Non-pigmented ciliary epithelial cell (primary cell): ENCODE results near the gene RABEP1.
A peak's percentile ranks its signal among the peaks of the same experiment; 100 is the strongest.
"Not testable (repeated sequence)": the region's sequence is repeated elsewhere in the genome, so short reads cannot be mapped to it uniquely, and the experiment has no call there.

Experiments used
- DNase-seq: peaks from one replicate; pipeline ENCODE4 v3.0.0-alpha.2; 2010; ENCODE audit warnings: low read depth

RABEP1 gene

GRCh38 chr17:5281814-5282641, at the start of gene RABEP1:
RABEP1 (plus strand) TSS chr17:5282284; CDS start chr17:5282487, 203 bp downstream.
- no peak for DNase-seq

DNA sequence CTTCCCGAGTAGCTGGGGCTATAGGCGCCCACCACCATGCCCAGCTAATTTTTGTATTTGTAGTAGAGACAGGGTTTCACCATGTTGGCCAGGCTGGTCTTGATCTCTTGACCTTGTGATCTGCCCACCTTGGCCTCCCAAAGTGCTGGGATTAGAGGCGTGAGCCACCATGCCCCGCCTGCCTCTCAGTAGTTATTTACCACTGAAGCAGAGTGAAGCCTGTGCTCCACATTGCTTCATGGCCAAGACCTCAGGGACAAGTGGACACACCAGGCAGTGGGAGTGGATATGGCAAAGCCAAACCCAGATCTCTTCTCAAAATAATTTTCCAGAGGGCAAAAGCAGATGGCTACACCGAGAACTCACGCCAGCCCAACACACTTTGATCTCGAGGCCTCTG, 48.6 kb upstream of the RABEP1 start:
- DNase-seq = not testable (repeated sequence)

DNA sequence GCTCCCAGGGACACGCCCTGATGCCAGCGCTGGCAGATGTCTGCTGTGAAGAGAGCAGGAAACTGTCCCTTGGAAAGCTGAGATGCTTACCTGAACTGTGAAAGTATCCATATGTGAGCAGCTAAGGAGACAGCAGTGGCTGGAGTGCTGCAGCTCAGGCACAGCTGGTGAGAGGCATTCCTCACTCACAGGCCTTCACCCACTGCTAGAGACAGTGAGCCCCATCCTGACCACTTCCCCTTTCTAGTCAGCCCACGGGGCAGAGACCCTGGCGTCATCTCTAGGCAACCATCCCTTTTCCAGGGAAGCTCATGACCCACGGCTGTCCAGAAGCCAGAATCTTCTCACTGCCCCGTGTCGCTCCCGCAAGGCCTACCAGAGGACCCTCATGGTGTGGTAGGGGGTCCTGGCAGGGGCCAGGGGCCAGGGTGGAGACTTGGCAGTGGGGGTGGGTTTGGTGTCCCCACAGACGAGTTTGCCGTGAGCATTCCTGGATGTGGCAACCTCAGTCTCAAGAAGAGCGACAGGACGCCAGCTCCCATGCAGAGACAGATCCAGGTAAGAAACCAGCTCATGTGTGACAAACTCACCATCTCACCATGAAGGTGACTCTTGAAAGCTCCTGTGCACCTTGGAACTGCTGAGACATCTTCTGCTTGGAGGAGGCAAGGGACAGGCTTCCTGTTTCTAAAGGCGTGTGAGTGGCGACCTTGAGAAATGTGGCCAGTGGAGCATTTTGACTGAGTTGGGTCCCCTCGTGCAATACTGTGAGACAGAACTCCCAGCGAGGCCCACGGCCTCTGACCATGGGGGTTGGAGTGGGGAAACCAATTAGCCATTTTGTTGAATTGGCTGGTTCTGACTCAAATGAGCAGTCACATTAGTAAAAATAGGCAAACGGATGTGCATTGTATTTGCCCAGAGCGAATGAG, 47.2 kb upstream of the RABEP1 start, which contains the start of gene SCIMP:
SCIMP (minus strand) TSS at position 216 of the 932 bp plus-strand sequence; CDS start at position 111, 105 bp downstream.
- DNase-seq = no peak

DNA sequence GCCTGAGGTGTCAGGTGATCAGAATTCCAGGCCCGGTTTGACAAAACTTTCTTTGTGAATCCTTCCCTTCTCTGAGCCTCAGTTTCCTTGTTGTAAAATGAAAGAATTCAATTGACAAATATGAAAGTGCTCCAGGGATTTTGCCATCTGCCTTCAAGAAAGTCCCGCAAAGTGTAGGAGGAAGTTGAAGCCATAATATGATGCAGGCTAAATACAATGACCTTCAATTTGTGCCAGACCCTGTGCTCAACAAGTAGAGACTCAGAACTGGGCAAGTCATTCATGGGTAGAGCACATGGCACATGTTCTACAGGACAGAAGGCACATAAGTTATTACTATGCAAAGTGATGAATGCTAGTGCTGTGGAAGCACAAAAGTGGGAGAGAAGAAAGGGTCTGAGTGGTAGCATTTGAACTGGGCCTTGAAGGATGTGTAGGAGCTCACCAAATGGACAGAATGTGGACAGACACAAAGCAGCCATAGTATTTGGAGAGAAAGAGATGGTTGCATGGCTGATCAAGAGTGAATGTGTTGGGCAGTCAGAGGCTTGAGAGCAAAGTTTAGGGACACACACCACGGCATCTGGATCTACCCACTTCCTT, 45.0 kb upstream of the RABEP1 start:
- DNase-seq = no peak

GRCh38 chr17:5237541-5238016, 44.5 kb upstream of the RABEP1 start:
- peak; percentile 6 for DNase-seq

GRCh38 chr17:5238333-5238732, 43.8 kb upstream of the RABEP1 start:
- no peak for DNase-seq

DNA sequence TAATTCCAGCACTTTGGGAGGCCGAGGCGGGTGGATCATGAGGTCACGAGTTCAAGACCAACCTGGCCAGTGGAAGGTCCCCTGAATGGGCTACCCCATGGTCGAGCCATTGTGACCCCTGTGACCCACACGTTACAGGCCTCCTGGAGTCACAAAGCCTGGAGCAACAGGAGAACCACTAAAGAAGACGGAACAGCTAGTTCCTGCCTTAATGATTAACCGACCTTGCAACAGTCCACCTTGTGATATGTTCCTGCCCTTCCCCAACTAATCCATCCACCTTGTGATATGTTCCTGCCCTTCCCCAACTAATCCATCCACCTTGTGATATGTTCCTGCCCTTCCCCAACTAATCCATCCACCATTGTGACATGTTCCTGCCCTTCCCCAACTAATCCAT, 42.3 kb upstream of the RABEP1 start:
- not testable (repeated sequence) for DNase-seq

- DNase-seq = no peak
Measured at GRCh38 chr17:5241861-5242671, 40.0 kb upstream of the RABEP1 start.

GRCh38 chr17:5247621-5248020, 34.5 kb upstream of the RABEP1 start:
- DNase-seq = no peak

DNA sequence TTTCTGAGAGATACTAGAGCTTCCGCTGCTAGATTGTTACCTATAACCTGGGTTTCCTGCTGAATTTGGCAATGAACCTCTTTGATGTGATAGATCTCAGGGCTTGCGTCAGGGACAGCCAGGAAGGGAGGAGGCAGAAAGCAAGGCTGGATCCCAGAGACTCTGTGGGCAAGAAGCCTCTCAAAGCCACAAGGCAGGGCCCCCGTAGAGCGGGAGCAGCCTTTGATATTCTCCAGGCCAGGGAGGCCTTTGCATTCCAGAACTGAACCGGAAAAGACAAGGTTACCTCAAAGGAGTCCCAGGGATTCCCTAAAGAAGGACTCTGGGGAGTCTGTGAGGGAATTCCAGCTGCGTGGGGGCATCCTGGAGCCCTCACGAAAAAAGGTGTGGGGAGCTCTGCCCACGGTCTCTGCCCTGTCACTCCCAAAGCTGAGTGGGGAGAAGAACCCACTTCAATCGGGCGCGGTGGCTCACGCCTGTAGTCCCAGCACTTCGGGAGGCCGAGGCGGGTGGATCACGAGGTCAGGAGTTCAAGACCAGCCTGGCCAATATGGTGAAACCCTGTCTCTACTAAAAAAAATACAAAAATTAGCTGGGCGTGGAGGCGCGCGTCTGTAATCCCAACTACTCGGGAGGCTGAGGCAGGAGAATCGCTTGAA, 33.1 kb upstream of the RABEP1 start:
- DNase-seq = no peak

- peak; percentile 46 for DNase-seq
Measured at GRCh38 chr17:5249615-5250014, 32.5 kb upstream of the RABEP1 start.

- no peak for DNase-seq
Measured at GRCh38 chr17:5254414-5254813, 27.7 kb upstream of the RABEP1 start.

GRCh38 chr17:5254903-5255521, 27.1 kb upstream of the RABEP1 start:
- no peak for DNase-seq

- no peak for DNase-seq
Measured at GRCh38 chr17:5257124-5257523, 25.0 kb upstream of the RABEP1 start.

- no peak for DNase-seq
Measured at GRCh38 chr17:5260542-5260941, 21.5 kb upstream of the RABEP1 start.

DNA sequence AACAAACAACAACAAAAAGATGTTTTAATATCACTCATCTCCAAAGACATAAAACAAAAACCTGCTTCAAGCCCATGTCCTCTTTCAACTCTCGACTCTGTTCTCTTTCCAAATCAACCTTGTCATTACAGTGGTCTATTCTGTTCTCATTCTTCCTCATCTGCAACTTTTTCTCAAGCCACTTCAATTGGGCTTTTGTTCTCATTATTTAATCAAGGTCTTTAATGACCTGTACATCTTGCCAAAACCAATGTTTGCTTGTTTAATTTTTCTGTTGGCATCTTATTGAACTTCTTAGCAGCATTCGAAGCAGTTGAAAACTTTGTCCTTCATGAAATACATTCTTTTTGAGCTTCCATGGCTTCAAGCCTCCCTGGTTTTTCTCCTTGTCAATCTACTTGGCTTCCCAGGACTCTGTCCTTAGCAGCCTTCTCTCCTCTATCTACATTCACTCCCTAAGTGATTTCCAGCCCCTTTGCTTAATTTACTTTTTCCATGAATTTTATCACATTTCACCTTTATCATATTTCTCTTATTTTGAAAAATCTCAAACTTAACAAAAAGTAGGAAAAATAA, 19.6 kb upstream of the RABEP1 start:
- no peak for DNase-seq

GRCh38 chr17:5263441-5263840, 18.6 kb upstream of the RABEP1 start:
- no peak for DNase-seq

GRCh38 chr17:5264893-5265292, 17.2 kb upstream of the RABEP1 start:
- no peak for DNase-seq

- no peak for DNase-seq
Measured at GRCh38 chr17:5269241-5269960, 12.7 kb upstream of the RABEP1 start.
